Bladder microvascular endothelial cell (primary cell): ENCODE data around the gene LPCAT1. TPM values are rescaled to one million over a fixed set of nuclear protein-coding genes. Genes with fewer than 3 reads are reported as not detected.

Experiments used
- total RNA-seq: library from RNA; depleted of rRNA; stranded (reverse); fragments of >200 nt; gene quantifications from 2 replicates; pipeline ENCODE4 v1.2.3, GENCODE V29; 2014

Gene LPCAT1, protein sequence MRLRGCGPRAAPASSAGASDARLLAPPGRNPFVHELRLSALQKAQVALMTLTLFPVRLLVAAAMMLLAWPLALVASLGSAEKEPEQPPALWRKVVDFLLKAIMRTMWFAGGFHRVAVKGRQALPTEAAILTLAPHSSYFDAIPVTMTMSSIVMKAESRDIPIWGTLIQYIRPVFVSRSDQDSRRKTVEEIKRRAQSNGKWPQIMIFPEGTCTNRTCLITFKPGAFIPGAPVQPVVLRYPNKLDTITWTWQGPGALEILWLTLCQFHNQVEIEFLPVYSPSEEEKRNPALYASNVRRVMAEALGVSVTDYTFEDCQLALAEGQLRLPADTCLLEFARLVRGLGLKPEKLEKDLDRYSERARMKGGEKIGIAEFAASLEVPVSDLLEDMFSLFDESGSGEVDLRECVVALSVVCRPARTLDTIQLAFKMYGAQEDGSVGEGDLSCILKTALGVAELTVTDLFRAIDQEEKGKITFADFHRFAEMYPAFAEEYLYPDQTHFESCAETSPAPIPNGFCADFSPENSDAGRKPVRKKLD
- total RNA-seq = 36.6 and 37.7 TPM in 2 replicates

DNA sequence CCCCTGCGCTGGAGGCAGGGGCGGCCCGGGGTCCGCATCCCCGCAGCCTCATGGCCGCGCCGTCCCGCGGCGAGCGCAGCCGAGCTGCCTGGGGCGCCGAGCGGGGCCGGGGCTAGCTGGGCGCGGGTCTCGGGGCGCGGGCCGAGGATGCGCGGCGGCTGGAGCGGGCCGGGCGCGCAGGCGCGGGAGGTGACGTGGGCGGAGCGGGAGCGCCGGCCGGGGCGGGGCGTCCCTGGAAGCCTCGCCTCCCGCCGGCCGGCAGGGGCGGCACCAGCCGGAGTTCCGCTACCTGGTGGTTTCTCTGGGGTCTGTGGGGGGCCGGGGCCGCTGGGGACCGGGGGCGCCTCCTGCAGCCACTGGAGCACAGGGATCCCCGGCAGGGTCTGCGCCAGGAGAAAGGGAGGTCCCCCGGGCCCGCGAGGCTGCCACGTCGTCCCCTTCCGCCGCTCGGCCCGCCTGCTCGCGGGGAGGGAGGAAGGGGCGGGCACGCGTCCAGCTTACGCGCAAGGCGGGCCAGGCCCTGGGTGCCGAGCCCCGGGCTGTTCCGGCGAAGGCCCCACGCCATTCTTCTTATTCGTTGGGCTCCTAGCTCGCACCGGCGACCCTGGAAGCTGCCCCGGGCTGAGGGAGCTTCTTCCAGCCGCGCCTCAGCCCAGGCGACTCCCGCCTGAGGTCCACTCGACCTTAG, at the start of gene LPCAT1:
Gene LPCAT1 (minus strand): TSS at position 168 of the 688 bp plus-strand sequence. CDS start 116 bp downstream, at position 52.

DNA sequence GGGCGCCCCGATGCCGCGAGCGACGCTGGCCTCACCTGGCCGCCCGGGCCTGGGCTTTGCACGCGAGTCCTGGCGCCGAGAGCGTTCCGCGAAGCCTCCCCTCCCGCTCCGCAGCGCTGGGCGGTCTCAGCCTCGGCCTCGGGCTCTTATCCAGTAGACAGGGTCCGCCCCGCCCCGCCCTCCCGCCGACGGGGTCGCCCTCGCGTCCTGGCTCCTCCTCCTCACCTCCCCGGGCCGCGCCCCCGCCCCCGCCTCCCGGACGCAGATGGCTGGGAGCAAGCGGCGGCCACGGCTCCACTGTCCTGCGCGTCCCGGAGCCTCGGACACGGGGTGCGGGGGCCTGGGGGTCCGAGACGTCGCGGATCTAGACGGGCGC, 78.5 kb downstream of the LPCAT1 start, which contains the start of gene SLC6A3:
Gene SLC6A3 (minus strand): TSS at position 128 of the 376 bp plus-strand sequence. CDS start 2,243 bp downstream, outside the sequence.

Other genes with a start within 250 kb of the LPCAT1 start
- gene TERT, start 228.9 kb downstream of the LPCAT1 start, total RNA-seq = 0.06 TPM in 1 of 2 replicates, not detected in the other
- gene CLPTM1L, start 178.9 kb downstream of the LPCAT1 start, total RNA-seq = 231 and 387 TPM in 2 replicates
- not detected in 2 replicates for gene SLC6A3, start 78.5 kb downstream of the LPCAT1 start, total RNA-seq